GM23248 (cell line): ENCODE data around the gene SCYGR3. TPM values are rescaled to one million over a fixed set of nuclear protein-coding genes. Genes with fewer than 3 reads are reported as not detected.

Experiments
- DNase-seq: peaks from one replicate; pipeline ENCODE4 v3.0.0-alpha.2; 2015
- H2AFZ ChIP-seq: fragments of 200-600 bp; sonication (generic); 2 replicates; pipeline ENCODE4 v1.6.1; 2016; ENCODE audit warnings: antibody characterized with exemption
- H3F3A ChIP-seq: fragments of 200-600 bp; sonication (generic); 2 replicates; pipeline ENCODE4 v1.6.1; 2016; ENCODE audit warnings: mild to moderate bottlenecking, antibody characterized with exemption, mixed run types; ENCODE audit not compliant: insufficient read depth
- H3K27ac ChIP-seq: fragments of 200-600 bp; sonication (generic); 2 replicates; pipeline ENCODE4 v1.5.1; 2016; ENCODE audit warnings: mild to moderate bottlenecking
- H3K27me3 ChIP-seq: fragments of 200-600 bp; sonication (generic); replicated peaks from 2 replicates; pipeline ENCODE4 v1.6.1; 2016; ENCODE audit warnings: mild to moderate bottlenecking; ENCODE audit not compliant: insufficient read depth
- H3K36me3 ChIP-seq: fragments of 200-600 bp; sonication (generic); 2 replicates; pipeline ENCODE4 v1.6.1; 2016; ENCODE audit warnings: low read depth, mild to moderate bottlenecking
- H3K4me1 ChIP-seq: fragments of 200-600 bp; sonication (generic); 2 replicates; pipeline ENCODE4 v1.6.1; 2016; ENCODE audit warnings: mild to moderate bottlenecking; ENCODE audit not compliant: insufficient read depth
- H3K4me2 ChIP-seq: fragments of 200-600 bp; sonication (generic); one replicate; pipeline ENCODE4 v1.6.1; 2016; ENCODE audit warnings: mild to moderate bottlenecking; ENCODE audit not compliant: unreplicated experiment
- H3K4me3 ChIP-seq: fragments of 200-600 bp; sonication (generic); 2 replicates; pipeline ENCODE4 v1.5.1; 2016; ENCODE audit warnings: mild to moderate bottlenecking
- H3K79me2 ChIP-seq: fragments of 200-600 bp; sonication (generic); 2 replicates; pipeline ENCODE4 v1.6.1; 2016; ENCODE audit warnings: mild to moderate bottlenecking; ENCODE audit not compliant: insufficient read depth
- H3K9ac ChIP-seq: fragments of 200-600 bp; sonication (generic); 2 replicates; pipeline ENCODE4 v1.6.1; 2016; ENCODE audit warnings: mild to moderate bottlenecking
- H3K9me2 ChIP-seq: fragments of 200-600 bp; sonication (generic); 2 replicates; pipeline ENCODE4 v1.6.1; 2016; ENCODE audit warnings: mixed run types, mild to moderate bottlenecking, moderate library complexity; ENCODE audit not compliant: insufficient read depth
- H3K9me3 ChIP-seq: fragments of 200-600 bp; sonication (generic); one replicate; pipeline ENCODE4 v1.6.1; 2017; ENCODE audit warnings: low read depth
- H4K20me1 ChIP-seq: fragments of 200-600 bp; sonication (generic); 2 replicates; pipeline ENCODE4 v1.6.0; 2016; ENCODE audit not compliant: insufficient read depth
- EZH2 ChIP-seq: fragments of 200-600 bp; sonication (generic); IDR thresholded peaks from 2 replicates; pipeline ENCODE4 v1.6.1; 2018; ENCODE audit warnings: antibody characterized with exemption, mild to moderate bottlenecking; ENCODE audit not compliant: insufficient read depth, poor library complexity, severe bottlenecking
- EZH2phosphoT487 ChIP-seq: fragments of 200-600 bp; sonication (generic); IDR thresholded peaks from 2 replicates; pipeline ENCODE4 v1.6.1; 2018; ENCODE audit warnings: antibody characterized with exemption, moderate library complexity, mild to moderate bottlenecking, low read depth; ENCODE audit not compliant: insufficient read depth
- WGBS, 2 experiments: methylation state at CpG; one replicate each; pipeline ENCODE4 v1.1.6; 2015 to 2017; ENCODE audit warnings: low lambda C conversion rate in 2 of 2, low coverage in 1 of 2; ENCODE audit errors: missing lambda C conversion rate in 2 of 2; 5-methylcytosine and 5-hydroxymethylcytosine counted together
- in situ Hi-C: fragments of 300-500 bp; cut with MboI; formaldehyde crosslinking; loops from 2 replicates; pipeline ENCODE4 v1.15.0; 2020
- polyA plus RNA-seq: library from polyadenylated mRNA; unstranded; fragments of >200 nt; fragmentation: Nextera tagmentation; extraction: Ambion mirVana; gene quantifications from 2 replicates; pipeline ENCODE4 v1.2.1, GENCODE V29; 2016
- total RNA-seq: library from RNA; depleted of rRNA; stranded (reverse); fragments of >200 nt; shearing (Covaris generic); gene quantifications from 2 replicates; pipeline ENCODE4 v1.2.3, GENCODE V29; 2014

The SCYGR3 gene
- total and polyA plus RNA-seq, 2 experiments from 2014 or later: not detected

- no peak overlapping the region for H3K27ac ChIP-seq
- H3K9me3 ChIP-seq: no peaks in the 10 kb centered on the region
- H3K9me2 ChIP-seq: no peaks in the 10 kb centered on the region
- no peaks in the 10 kb centered on the region for H3K79me2 ChIP-seq
- H3K36me3 ChIP-seq: no peaks in the 10 kb centered on the region
- H3K4me3 ChIP-seq: no peak overlapping the region
- no peak overlapping the region for H3K9ac ChIP-seq
- WGBS, 2 experiments: 74 to 77% methylated on average over 3 of the region's 3 CpGs
- DNase-seq: no peak
- H4K20me1 ChIP-seq: no peaks in the 10 kb centered on the region
- H3K27me3 ChIP-seq: no peaks in the 10 kb centered on the region
- no peak for TF ChIP-seq EZH2phosphoT487
- no peak for TF ChIP-seq EZH2
- no peaks in the 10 kb centered on the region for H3F3A ChIP-seq
- H3K4me2 ChIP-seq: no peak overlapping the region
- H2AFZ ChIP-seq: no peak overlapping the region
- in situ Hi-C loops: no loop called here
- H3K4me1 ChIP-seq: peaks cover 13% of the 10 kb centered on the region
Observed at GRCh38 chr2:227627769-227628168, 13.1 kb upstream of the SCYGR3 start.

- H4K20me1 ChIP-seq: no peaks in the 10 kb centered on the region
- H3K36me3 ChIP-seq: no peaks in the 10 kb centered on the region
- peaks cover 14% of the 10 kb centered on the region for H3K4me1 ChIP-seq
- no peak overlapping the region for H2AFZ ChIP-seq
- H3K27ac ChIP-seq: no peak overlapping the region
- TF ChIP-seq EZH2: no peak
- no peak for TF ChIP-seq EZH2phosphoT487
- DNase-seq: no peak
- H3K9me3 ChIP-seq: no peaks in the 10 kb centered on the region
- H3K4me2 ChIP-seq: no peak overlapping the region
- no peaks in the 10 kb centered on the region for H3K27me3 ChIP-seq
- H3K9me2 ChIP-seq: no peaks in the 10 kb centered on the region
- H3F3A ChIP-seq: no peaks in the 10 kb centered on the region
- no peak overlapping the region for H3K4me3 ChIP-seq
- no peaks in the 10 kb centered on the region for H3K79me2 ChIP-seq
- WGBS, 2 experiments: 88 to 90% methylated on average over 10 of the region's 10 CpGs
- in situ Hi-C loops: no loop called here
- H3K9ac ChIP-seq: no peak overlapping the region
Observed at GRCh38 chr2:227626580-227627151, 12.0 kb upstream of the SCYGR3 start.

- in situ Hi-C loops: no loop called here
- H2AFZ ChIP-seq: peak overlapping the region; percentile 25; the same call in 1 of the 2 replicates
- H4K20me1 ChIP-seq: no peaks in the 10 kb centered on the region
- H3K4me3 ChIP-seq: no peak overlapping the region
- H3K27ac ChIP-seq: no peak overlapping the region
- no peaks in the 10 kb centered on the region for H3K27me3 ChIP-seq
- H3F3A ChIP-seq: no peaks in the 10 kb centered on the region
- H3K9me3 ChIP-seq: no peaks in the 10 kb centered on the region
- TF ChIP-seq EZH2: no peak
- no peak for TF ChIP-seq EZH2phosphoT487
- no peaks in the 10 kb centered on the region for H3K9me2 ChIP-seq
- H3K79me2 ChIP-seq: no peaks in the 10 kb centered on the region
- DNase-seq: no peak
- 60 to 63% methylated on average over 2 of the region's 2 CpGs for WGBS, 2 experiments
- no peaks in the 10 kb centered on the region for H3K36me3 ChIP-seq
- H3K4me2 ChIP-seq: no peak overlapping the region
- H3K9ac ChIP-seq: no peak overlapping the region
- H3K4me1 ChIP-seq: peaks cover 14% of the 10 kb centered on the region
Observed at GRCh38 chr2:227625420-227625819, 10.8 kb upstream of the SCYGR3 start.

- no peaks in the 10 kb centered on the region for H3F3A ChIP-seq
- no peaks in the 10 kb centered on the region for H4K20me1 ChIP-seq
- no peaks in the 10 kb centered on the region for H3K79me2 ChIP-seq
- peak; percentile 71 for DNase-seq
- no peaks in the 10 kb centered on the region for H3K27me3 ChIP-seq
- H3K4me2 ChIP-seq: peak overlapping the region; percentile 54
- peak overlapping the region; percentile 63 for H2AFZ ChIP-seq
- H3K9ac ChIP-seq: no peak overlapping the region
- H3K9me2 ChIP-seq: no peaks in the 10 kb centered on the region
- no peak overlapping the region for H3K4me3 ChIP-seq
- no peaks in the 10 kb centered on the region for H3K36me3 ChIP-seq
- peaks cover 14% of the 10 kb centered on the region for H3K4me1 ChIP-seq
- no peak for TF ChIP-seq EZH2phosphoT487
- no peak for TF ChIP-seq EZH2
- H3K27ac ChIP-seq: peak overlapping the region; percentile 10; the same call in 1 of the 2 replicates
- no peaks in the 10 kb centered on the region for H3K9me3 ChIP-seq
- in situ Hi-C loops: no loop called here
Observed at GRCh38 chr2:227623226-227623625, 8.6 kb upstream of the SCYGR3 start.
